COR-L47 (cell line): ENCODE data around the gene P3H3.
A peak's percentile ranks its signal among the peaks of the same experiment; 100 is the strongest.

Source experiments
- DNase-seq: peaks from one replicate; lab custom pipeline; 2025; lab: John Stamatoyannopoulos, UW

Gene P3H3

DNA sequence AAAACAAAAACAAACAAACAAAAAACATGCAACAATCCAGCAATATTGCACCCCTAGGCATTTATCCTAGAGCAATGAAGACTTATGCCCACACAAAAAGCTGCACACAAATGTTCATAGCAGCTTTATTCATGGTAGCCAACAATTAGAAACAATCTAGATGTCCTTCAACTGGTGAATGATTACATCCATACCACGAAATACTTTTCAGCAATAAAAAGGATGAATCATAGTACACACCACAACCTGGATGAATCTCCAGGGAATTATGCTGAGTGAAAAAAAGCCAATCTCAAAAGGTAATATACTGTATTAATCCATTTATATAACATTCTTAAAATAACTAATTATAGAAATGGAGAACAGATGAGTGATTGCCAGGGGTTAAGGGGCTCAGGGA lies 21.0 kb upstream of the P3H3 start:
- DNase-seq, result no peak

- no peak for DNase-seq
Observed at GRCh38 chr12:6809056-6809455, 19.2 kb upstream of the P3H3 start.

DNA sequence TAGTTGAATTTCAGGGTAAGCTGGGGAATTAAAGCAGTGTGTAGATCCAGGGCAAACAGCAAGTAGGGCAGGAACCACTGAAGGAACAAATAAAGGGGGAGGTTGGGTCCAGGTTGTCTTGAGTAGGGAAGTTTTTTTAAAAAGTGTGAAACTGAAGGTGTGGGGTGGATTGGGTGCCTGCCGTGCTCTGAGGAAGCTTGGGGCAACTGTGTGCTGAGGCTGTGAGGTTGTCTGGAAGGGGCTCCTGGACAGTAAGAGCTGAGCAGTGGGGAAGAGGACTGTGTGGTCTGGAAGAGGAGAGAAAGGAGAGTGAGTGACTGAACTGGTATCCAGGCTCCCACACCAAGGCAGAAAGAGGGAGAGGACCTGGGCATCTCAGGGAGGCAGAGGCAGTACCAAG lies 17.4 kb upstream of the P3H3 start:
- DNase-seq, result no peak

DNA sequence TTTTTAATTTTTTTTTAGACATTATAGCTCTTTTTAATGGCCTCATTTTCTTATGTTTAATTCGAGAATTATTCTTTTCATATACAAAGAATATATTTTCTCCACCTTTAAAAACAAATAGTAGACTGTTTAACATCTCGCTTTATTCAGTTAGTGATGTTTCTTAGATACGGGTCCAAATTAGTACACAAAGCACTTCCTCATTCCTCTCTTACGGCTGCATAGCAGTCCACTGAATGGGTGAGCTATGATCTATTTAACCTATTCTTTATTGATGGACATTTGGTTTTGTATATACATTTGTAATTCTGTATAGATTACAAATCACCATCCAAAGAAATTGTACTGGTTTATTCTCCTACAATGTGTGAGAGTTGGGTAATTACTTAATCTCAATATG lies 14.8 kb upstream of the P3H3 start:
- DNase-seq, result no peak

- DNase-seq, result no peak
Observed at GRCh38 chr12:6816598-6816997, 11.6 kb upstream of the P3H3 start.

- DNase-seq, result no peak
Observed at GRCh38 chr12:6817098-6817497, 11.1 kb upstream of the P3H3 start.

DNA sequence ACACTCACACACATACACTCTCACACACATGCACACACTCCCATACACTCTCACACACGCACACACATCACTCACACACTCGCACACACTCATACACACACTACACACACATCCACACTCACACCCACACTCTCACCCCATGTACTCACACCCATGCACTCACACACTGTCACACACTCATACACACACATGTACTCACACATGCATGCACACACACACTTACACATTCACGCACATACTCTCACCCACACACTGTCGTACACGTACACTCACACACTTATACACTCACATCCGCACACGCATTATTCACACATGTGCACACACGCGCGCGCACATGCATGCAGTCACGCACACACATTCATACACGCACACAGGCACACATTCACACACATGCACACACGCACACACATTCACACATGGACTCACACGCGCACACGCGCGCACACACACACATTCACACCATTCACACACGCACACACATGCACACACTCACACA lies 10.5 kb upstream of the P3H3 start:
- DNase-seq, result no peak

DNA sequence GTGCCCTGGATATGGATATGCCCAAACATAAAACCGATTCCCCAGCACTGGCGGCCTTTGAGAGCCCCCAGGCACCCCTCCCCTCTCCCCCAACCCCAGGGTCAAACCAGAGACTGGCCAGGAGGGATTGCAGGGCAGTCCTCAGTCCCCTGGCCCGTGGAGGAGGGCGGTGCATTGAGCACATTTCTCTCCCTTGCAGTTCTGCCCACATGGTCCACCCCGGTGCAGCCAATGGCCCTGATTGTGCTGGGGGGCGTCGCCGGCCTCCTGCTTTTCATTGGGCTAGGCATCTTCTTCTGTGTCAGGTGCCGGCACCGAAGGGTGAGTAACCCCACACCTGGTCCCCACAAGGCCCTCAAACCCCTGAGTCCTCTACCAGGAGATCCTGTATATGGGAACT lies 10.0 kb upstream of the P3H3 start:
- no peak for DNase-seq

- DNase-seq, result no peak
Observed at GRCh38 chr12:6818645-6819044, 9.6 kb upstream of the P3H3 start.

DNA sequence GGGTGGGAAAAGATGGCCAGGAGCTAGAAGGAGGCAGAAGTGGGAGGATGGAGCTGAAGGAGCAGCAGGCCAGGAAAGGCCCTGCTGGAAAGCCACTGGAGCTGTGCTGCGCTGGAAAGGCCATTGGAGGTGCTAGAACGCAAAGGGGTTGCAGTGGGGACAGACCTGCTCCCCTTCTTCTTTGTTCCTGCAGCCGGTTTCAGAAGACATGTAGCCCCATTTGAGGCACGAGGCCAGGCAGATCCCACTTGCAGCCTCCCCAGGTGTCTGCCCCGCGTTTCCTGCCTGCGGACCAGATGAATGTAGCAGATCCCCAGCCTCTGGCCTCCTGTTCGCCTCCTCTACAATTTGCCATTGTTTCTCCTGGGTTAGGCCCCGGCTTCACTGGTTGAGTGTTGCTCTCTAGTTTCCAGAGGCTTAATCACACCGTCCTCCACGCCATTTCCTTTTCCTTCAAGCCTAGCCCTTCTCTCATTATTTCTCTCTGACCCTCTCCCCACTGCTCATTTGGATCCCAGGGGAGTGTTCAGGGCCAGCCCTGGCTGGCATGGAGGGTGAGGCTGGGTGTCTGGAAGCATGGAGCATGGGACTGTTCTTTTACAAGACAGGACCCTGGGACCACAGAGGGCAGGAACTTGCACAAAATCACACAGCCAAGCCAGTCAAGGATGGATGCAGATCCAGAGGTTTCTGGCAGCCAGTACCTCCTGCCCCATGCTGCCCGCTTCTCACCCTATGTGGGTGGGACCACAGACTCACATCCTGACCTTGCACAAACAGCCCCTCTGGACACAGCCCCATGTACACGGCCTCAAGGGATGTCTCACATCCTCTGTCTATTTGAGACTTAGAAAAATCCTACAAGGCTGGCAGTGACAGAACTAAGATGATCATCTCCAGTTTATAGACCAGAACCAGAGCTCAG lies 8.8 kb upstream of the P3H3 start:
- DNase-seq, result no peak

DNA sequence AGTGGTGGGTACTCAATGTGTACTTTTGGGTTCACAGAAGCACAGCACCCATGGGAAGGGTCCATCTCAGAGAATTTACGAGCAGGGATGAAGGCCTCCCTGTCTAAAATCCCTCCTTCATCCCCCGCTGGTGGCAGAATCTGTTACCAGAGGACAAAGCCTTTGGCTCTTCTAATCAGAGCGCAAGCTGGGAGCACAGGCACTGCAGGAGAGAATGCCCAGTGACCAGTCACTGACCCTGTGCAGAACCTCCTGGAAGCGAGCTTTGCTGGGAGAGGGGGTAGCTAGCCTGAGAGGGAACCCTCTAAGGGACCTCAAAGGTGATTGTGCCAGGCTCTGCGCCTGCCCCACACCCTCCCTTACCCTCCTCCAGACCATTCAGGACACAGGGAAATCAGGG lies 8.0 kb upstream of the P3H3 start:
- no peak for DNase-seq

DNA sequence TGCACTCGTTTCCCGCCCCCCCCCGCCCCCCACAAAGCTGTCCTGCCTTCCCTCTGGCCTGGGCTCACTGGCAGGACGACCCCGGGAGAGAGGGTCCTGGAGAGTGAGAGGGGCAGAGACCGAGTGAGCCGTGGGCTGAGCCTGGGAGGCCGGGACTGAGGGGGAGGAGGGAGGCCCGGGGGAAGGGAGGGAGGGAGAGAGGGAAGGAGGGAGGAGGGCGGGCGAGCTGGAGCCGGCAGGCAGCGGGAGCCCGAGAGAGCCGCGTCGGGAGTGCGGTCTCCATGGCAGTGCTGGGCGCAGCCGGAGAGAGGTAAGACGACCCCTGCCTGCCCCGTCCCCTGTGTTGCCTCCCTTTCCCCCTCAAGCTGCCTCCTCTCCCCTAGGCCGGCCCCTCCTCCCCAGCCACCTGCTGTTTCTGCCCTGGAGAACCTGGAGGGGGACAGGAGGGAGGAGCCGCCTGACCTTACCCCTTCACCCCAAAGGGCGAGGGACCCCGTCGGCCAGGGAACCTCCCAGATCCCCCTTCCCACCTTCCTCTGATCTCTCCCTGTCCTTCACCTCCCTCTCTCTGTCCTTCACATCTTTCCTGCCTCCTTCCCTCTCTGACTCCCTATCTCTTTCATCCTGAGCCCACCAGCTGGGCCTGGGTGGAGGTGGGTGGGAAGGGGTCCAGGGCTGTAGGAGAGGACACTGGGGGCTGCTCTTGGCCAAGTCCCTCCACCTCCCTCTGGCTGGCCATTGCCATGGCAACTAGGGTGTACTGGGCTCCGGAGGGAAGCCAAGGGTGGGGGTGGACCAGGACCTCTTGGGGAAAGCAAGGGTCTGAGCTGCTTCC lies 6.4 kb upstream of the P3H3 start, which contains the start of gene GPR162:
TSS of gene GPR162 (plus strand) at position 231 of the 835 bp plus-strand sequence. CDS start 2,078 bp downstream, outside the sequence.
- peak; percentile 16 for DNase-seq

DNA sequence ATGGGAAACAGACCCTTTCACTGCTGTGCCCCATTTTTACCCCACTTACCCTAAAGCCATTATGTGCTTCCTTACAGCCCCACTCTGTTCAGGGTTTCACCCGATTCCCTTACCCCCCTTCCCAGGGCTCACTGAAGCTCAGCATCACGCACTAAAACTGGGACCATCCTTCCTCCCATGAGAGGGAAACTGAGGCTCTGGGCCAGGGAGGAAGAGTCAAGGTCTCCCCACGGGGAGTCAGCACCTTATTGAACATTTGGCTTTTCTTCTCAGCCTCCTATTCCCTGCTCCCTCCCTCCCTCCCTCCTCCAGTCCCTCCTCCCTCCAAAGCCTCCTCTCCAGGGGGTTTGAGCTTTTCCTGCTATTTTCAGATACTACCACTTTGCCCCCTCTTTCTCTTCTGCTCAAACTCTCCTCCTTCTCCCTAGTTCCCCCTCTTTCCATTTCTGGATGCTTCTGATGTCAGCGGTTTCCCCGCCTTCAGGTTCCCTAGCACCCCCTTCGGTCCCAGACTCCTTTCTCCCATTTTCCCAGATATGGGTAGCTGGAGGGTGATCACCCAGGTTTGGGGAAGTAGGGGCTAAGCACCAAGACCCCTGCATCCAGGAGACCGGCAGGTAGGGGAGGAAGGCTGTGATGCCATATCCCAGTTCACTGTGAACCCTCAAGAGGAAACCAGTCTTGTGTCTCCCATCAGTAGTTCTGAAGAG lies 5.6 kb upstream of the P3H3 start:
- DNase-seq, result no peak

GRCh38 chr12:6823182-6824084 lies 4.8 kb upstream of the P3H3 start:
- DNase-seq, result no peak

DNA sequence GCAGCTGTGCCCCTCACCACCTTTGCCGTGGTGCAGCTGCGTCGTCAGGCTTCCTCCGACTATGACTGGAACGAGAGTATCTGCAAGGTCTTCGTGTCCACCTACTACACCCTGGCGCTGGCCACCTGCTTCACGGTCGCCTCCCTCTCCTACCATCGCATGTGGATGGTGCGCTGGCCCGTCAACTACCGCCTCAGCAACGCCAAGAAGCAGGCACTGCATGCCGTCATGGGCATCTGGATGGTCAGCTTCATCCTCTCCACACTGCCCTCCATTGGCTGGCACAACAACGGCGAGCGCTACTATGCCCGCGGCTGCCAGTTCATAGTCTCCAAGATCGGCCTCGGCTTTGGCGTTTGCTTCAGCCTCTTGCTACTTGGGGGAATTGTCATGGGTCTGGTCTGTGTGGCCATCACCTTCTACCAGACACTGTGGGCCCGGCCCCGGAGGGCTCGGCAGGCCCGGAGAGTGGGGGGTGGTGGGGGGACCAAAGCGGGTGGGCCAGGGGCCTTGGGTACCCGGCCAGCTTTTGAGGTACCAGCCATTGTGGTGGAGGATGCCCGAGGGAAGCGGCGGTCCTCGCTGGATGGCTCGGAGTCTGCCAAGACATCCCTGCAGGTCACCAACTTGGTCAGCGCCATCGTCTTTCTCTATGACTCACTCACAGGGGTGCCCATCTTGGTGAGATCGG lies 4.0 kb upstream of the P3H3 start:
- no peak for DNase-seq

- no peak for DNase-seq
Observed at GRCh38 chr12:6824901-6825381, 3.3 kb upstream of the P3H3 start.

GRCh38 chr12:6825398-6826124 lies 2.6 kb upstream of the P3H3 start:
- DNase-seq, result peak; percentile 45

GRCh38 chr12:6826125-6826733 lies 2.0 kb upstream of the P3H3 start:
- DNase-seq, result no peak

GRCh38 chr12:6826734-6827436 lies 1.3 kb upstream of the P3H3 start:
- DNase-seq, result no peak
